ENCODE measurements around the gene CXXC5.

The CXXC5 gene

GRCh38 chr5:139651853-139652787 is 4.0 kb downstream of the CXXC5 start:
- TF ChIP-seq, protein P1, sequence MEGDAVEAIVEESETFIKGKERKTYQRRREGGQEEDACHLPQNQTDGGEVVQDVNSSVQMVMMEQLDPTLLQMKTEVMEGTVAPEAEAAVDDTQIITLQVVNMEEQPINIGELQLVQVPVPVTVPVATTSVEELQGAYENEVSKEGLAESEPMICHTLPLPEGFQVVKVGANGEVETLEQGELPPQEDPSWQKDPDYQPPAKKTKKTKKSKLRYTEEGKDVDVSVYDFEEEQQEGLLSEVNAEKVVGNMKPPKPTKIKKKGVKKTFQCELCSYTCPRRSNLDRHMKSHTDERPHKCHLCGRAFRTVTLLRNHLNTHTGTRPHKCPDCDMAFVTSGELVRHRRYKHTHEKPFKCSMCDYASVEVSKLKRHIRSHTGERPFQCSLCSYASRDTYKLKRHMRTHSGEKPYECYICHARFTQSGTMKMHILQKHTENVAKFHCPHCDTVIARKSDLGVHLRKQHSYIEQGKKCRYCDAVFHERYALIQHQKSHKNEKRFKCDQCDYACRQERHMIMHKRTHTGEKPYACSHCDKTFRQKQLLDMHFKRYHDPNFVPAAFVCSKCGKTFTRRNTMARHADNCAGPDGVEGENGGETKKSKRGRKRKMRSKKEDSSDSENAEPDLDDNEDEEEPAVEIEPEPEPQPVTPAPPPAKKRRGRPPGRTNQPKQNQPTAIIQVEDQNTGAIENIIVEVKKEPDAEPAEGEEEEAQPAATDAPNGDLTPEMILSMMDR (IDR thresholded peaks at IDR 0.05; ENCODE audit: insufficient read depth, low read depth, low read length, missing control alignments) = no peak
- peak overlapping the region; percentile 84 for H3K4me3 ChIP-seq (ENCODE audit: low read depth, low read length)
- peak; percentile 93 for DNase-seq (ENCODE audit: low read depth)

- peak overlapping the region; percentile 84 for H3K4me3 ChIP-seq (ENCODE audit: low read depth, low read length)
- TF ChIP-seq, protein P1 (IDR thresholded peaks at IDR 0.05; ENCODE audit: insufficient read depth, low read depth, low read length, missing control alignments) = no peak
- DNase-seq (ENCODE audit: low read depth) = peak; percentile 85
Measured at GRCh38 chr5:139652788-139653241, 4.7 kb downstream of the CXXC5 start.

DNA sequence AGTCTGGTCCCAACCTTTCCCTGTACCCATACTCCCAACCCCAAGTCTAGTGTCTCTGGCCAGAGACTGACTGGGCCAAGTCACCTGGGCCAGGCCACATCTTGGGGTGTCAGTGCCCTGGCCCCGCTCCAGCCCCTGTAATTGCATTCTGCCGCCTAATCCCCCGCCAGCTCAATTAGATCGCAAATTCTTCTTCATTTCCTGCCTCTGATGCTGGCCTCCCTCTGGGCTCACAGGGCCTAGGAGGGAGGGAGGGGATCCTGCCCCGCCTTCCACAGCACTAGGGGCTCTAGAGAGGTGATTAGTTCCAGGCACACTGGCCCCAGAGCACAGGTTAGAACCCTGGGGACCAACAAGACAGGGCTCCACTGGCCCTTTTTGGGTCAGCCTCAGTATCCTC is 5.5 kb downstream of the CXXC5 start:
- DNase-seq (ENCODE audit: low read depth) = peak; percentile 47
- H3K4me3 ChIP-seq (ENCODE audit: low read depth, low read length) = peak overlapping the region; percentile 84

DNA sequence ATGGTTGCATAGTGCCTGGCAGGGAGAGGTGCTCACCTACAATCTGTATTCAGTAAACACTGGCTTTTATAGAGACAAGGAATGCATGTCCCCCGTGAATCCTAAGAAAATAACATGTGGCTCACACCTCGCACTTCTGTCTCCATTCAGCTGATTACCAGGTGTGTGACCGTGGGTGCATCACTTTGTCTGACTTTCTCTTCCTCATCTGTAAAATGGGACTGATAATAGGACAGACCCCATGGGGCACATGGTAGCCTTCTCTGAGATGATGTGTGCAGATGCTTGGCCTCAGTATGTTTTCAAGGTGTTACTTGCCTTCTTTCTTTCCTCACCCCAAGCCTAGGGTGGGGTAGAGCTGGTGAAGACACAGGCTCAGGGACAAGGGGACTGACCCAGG is 6.3 kb downstream of the CXXC5 start:
- DNase-seq (ENCODE audit: low read depth) = peak; percentile 37
- H3K4me3 ChIP-seq (ENCODE audit: low read depth, low read length) = no peak overlapping the region
- TF ChIP-seq, protein P1 (IDR thresholded peaks at IDR 0.05; ENCODE audit: insufficient read depth, low read depth, low read length, missing control alignments) = no peak

More for the DNA sequence above, 5.5 kb downstream of the CXXC5 start:
- TF ChIP-seq, protein P1 (IDR thresholded peaks at IDR 0.05; ENCODE audit: insufficient read depth, low read depth, low read length, missing control alignments) = no peak

GRCh38 chr5:139654871-139655491 is 6.8 kb downstream of the CXXC5 start:
- DNase-seq (ENCODE audit: low read depth) = no peak
- H3K4me3 ChIP-seq (ENCODE audit: low read depth, low read length) = no peak overlapping the region
- TF ChIP-seq, protein P1 (IDR thresholded peaks at IDR 0.05; ENCODE audit: insufficient read depth, low read depth, low read length, missing control alignments) = no peak

DNA sequence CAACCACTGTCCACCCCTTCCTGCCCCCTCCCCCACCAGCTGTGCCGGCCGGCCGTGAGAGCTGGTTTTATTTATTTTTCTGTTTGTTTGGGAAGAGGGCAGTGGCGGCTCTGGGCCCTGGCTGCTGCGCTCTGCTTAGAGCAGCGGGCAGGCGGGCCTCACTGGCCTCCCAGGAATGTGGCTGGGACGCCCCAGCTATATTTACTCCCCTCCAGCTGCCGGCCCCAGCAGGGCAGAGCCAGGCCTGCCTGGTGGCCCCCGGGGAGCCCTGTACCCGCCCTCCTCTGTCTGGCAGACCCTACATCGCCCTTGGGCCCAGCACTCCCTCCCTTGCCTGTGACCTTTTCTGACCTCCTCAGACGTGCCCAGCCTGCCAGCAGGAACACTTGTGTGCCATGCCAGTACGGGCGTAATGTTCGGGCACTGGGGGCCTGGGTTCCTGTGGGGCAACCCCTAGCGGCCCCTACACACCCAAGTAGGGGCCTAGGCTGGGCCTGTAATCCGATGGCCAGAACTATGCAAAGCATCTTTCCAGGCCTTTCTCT is 7.7 kb downstream of the CXXC5 start:
- no peak overlapping the region for H3K4me3 ChIP-seq (ENCODE audit: low read depth, low read length)
- TF ChIP-seq, protein P1 (IDR thresholded peaks at IDR 0.05; ENCODE audit: insufficient read depth, low read depth, low read length, missing control alignments) = no peak
- DNase-seq (ENCODE audit: low read depth) = no peak

Data from GM12865 (cell line).